Effector memory CD4-positive, alpha-beta T cell (primary cell): ENCODE measurements around the gene TBC1D5.
"Not testable (repeated sequence)": the region's sequence is repeated elsewhere in the genome, so short reads cannot be mapped to it uniquely, and the experiment has no call there.

Source experiments
- DNase-seq, 3 donors: peaks; one replicate each; pipeline ENCODE4 v3.0.0-alpha.2; 2020
- H3K27ac ChIP-seq: 2 replicates; pipeline ENCODE4 v1.7.0; 2013; ENCODE audit warnings: mild to moderate bottlenecking, low read length, moderate library complexity; ENCODE audit not compliant: insufficient read depth, poor library complexity, severe bottlenecking
- H3K27me3 ChIP-seq: replicated peaks from 2 replicates; pipeline ENCODE4 v1.7.0; 2013; ENCODE audit warnings: mild to moderate bottlenecking, low read length; ENCODE audit not compliant: insufficient read depth, control insufficient read depth, poor library complexity, severe bottlenecking
- H3K36me3 ChIP-seq: 2 replicates; pipeline ENCODE4 v1.7.0; 2013; ENCODE audit warnings: mild to moderate bottlenecking, low read length, moderate library complexity; ENCODE audit not compliant: control insufficient read depth, insufficient read depth
- H3K4me1 ChIP-seq: 2 replicates; pipeline ENCODE4 v1.7.0; 2013; ENCODE audit warnings: low read length, mild to moderate bottlenecking; ENCODE audit not compliant: control insufficient read depth, insufficient read depth, poor library complexity, severe bottlenecking
- H3K4me3 ChIP-seq: 2 replicates; pipeline ENCODE4 v1.7.0; 2013; ENCODE audit warnings: low read length, low read depth, mild to moderate bottlenecking; ENCODE audit not compliant: insufficient read depth, poor library complexity, severe bottlenecking
- H3K9me3 ChIP-seq: 2 replicates; pipeline ENCODE4 v1.7.0; 2013; ENCODE audit warnings: mild to moderate bottlenecking, low read length, moderate library complexity; ENCODE audit not compliant: control insufficient read depth

The TBC1D5 gene

DNA sequence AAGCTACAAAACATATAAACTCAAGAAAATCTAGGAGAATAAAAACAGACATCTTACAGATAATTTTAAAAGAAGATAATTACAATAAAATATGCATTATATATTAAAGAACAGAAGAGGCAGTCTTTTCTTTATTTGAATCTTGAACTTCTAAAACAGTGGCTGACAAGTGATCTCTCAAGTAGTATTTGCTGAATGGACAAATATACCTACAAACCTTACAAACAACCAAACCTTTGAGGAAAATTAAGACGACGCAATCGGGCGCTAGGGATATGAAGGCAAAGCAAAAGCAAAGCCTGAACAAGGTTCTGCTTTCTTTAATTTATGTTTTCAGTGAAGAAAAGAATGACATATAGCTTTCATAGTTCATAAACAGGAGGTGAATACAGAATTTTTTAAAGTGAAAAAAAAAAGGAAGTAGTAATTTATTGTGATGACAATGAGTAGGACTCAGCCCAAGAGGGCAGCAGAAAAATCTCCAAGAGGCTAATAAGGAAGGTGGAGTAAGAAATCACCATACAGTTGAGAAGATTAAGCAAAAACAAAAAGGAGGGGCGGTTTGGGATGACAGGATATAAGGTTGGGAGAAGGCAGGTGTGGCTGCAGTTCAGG is 347.8 kb downstream of the TBC1D5 start:
- peaks cover 3% of the 10 kb centered on the region for H3K36me3 ChIP-seq
- no peak for DNase-seq
- no peak overlapping the region for H3K27ac ChIP-seq
- no peaks in the 10 kb centered on the region for H3K9me3 ChIP-seq
- no peaks in the 10 kb centered on the region for H3K4me1 ChIP-seq
- H3K4me3 ChIP-seq = no peak overlapping the region
- no peaks in the 10 kb centered on the region for H3K27me3 ChIP-seq

DNA sequence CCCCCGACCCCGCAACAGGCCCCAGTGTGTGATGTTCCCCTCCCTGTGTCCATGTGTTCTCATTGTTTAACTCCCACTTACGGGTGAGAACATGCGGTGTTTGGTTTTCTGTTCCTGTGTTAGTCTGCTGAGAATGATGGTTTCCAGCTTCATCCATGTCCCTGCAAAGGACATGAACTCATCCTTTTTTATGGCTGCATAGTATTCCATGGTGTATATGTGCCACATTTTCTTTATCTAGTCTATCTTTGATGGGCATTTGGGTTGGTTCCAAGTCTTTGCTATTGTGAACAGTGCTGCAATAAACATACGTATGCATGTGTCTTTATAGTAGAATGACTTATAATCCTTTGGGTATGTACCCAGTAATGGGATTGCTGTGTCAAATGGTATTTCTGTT is 349.9 kb downstream of the TBC1D5 start:
- not testable (repeated sequence) for H3K4me3 ChIP-seq, H3K27ac ChIP-seq, H3K4me1 ChIP-seq, DNase-seq, H3K9me3 ChIP-seq, H3K27me3 ChIP-seq, H3K36me3 ChIP-seq

DNA sequence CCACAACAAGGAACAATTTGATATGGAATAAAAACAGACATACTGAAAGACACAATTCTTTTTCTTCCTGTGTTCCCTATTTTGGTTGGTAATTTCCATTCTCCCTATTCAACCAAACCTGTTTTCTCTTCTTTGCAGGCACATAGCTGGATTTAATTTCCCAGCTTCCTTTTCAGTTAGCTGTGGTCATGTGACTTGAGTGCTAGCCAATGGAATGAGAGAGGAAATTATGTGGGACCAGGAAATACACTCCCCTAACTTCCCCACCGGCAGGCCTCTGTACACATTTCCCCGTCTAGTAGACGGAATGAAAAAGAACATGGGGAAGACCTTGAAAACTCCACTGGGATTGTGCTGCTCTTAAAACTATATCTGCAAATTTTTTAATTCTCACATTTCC is 351.6 kb downstream of the TBC1D5 start:
- Histone ChIP-seq H3K27ac (no peak overlapping the region), H3K4me3 (no peak overlapping the region), H3K4me1 (no peaks in the 10 kb centered on the region), H3K27me3 (no peaks in the 10 kb centered on the region), H3K9me3 (no peaks in the 10 kb centered on the region), H3K36me3 (peaks cover 3% of the 10 kb centered on the region)
- DNase-seq = no peak

DNA sequence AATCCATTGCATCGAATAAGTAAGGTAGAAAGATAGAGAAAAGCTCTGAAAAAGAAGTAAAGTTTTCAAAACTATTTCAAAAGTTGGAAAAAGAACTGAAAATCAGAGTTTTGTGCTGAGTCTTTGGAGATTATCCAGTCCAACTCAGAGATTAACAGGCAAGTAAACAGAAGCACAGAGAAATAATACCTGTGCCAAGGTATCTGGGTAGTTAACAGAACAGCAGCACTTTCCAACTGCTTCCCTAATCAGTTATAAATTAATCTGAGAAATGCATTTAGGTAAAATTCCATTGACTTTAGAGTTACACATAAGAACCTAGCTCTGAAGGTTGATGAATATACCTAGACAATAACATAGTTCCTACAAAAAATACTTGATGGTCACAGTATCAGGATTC is 355.3 kb downstream of the TBC1D5 start:
- H3K36me3 ChIP-seq = peaks cover 3% of the 10 kb centered on the region
- no peak overlapping the region for H3K4me3 ChIP-seq
- H3K4me1 ChIP-seq = no peaks in the 10 kb centered on the region
- no peak for DNase-seq
- no peak overlapping the region for H3K27ac ChIP-seq
- no peaks in the 10 kb centered on the region for H3K9me3 ChIP-seq
- H3K27me3 ChIP-seq = no peaks in the 10 kb centered on the region

DNA sequence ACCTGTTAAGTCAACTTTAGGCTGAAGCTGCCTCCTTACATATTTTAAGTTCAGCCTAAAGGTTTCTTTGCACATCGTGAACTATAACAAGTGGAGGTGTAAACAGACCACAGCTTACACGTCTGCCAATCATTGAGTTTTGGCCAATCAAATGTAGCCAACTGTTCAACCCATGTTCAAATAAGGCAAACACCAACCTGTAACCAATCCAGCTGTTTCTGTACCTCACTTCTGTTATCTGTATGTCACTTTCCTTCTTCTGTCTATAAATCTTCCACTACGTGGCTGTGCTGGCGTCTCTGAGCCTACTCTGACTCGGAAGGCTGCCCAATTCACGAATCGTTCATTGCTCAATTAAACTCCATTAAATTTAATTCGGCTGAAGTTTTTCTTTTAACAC is 356.0 kb downstream of the TBC1D5 start:
- no peak for DNase-seq
- Histone ChIP-seq H3K36me3 (peaks cover 2% of the 10 kb centered on the region), H3K9me3 (no peaks in the 10 kb centered on the region), H3K4me3 (no peak overlapping the region), H3K27me3 (no peaks in the 10 kb centered on the region), H3K4me1 (no peaks in the 10 kb centered on the region), H3K27ac (no peak overlapping the region)

DNA sequence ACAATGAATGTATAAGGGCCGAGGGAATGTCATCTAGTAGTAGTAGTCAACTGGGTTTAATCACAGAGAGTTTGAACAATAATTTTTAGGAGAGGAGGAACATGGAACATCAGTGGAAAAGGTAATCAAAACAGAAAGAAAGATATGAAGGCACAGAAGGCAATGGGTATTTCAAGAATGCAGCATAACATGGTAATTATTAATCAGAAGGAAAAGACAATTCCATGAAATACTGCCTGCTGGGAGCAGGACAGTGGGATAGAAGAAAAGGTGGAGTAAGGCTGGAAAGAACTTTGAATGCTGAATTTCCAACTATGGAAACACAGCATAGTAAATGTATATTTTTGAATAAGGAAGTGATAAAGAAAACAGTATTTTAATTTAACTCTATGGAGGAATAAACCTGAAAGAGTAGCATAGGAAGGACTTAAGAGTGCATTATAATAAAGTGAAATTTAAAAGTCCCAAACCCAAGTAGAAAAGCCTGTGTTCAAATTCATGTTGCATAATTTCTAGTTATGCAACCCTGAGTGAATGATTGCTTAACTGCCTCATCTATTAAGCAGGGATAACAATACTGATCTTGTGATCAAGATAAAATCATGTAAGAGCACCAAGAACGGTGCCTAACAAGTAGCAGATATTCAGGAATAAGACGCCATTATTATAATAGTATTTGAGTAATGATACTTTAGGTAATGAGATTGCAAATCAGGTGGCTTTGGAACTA is 357.7 kb downstream of the TBC1D5 start:
- Histone ChIP-seq H3K4me3 (no peak overlapping the region), H3K27me3 (no peaks in the 10 kb centered on the region), H3K36me3 (no peaks in the 10 kb centered on the region), H3K4me1 (no peaks in the 10 kb centered on the region), H3K27ac (no peak overlapping the region), H3K9me3 (no peaks in the 10 kb centered on the region)
- DNase-seq = no peak

DNA sequence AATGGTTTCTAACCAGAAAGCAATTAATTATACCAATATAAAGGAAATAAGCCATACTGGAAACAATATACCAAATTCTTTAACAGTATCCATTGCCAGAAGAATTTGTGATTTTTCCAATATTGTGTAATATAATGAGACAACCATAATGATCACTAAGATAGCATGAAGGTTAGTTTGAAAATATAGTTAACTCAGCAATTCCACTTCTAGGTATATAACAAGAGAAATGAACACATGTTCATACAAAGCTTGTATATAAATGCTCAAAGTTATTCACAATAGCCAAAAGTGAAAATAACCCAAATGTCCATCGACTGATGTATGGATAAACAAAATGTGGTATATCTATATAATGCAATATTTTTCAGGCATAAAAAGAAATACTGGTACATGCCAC is 369.1 kb downstream of the TBC1D5 start:
- no peak overlapping the region for H3K4me3 ChIP-seq
- H3K27me3 ChIP-seq = no peaks in the 10 kb centered on the region
- no peaks in the 10 kb centered on the region for H3K4me1 ChIP-seq
- H3K9me3 ChIP-seq = no peaks in the 10 kb centered on the region
- peaks cover 8% of the 10 kb centered on the region for H3K36me3 ChIP-seq
- DNase-seq = no peak
- H3K27ac ChIP-seq = no peak overlapping the region

DNA sequence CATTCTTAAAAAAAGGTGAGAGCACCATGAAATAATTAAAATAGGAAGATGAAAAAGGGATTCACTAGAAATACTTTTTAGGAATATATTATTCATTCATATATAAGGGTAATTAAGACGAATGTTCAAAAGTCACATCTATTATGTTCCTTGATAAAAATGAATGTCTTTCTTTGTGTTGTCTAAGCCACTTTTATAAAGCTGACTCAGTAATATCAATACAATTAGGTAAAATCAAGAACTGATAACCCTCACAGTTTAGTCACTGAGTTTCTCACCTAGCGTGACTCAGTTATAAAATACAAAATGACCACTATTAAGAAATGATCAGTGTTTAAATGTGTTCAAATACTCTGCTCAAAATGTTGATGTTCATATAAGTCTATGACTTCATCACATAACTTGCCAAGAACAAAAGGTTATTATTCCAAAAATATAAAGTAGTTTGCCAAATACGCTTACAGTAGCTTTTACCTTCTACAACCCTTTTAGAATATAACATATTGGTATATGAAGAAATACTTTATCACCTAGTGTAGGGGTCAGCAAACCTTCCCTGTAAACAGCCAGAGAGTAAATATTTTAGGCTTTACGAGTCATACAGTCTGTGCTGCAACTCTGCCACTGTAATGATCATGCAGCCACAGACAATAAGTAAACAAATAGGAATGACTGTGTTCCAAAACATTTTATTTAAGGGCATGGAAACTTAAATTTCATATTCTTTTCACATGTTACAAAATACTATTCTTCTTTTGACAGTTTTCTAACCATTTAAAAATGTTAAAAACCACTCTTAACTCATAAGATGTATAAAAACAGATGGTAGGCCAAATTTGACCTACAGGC is 369.8 kb downstream of the TBC1D5 start:
- DNase-seq = no peak
- Histone ChIP-seq H3K27me3 (no peaks in the 10 kb centered on the region), H3K27ac (no peak overlapping the region), H3K4me3 (no peak overlapping the region), H3K4me1 (no peaks in the 10 kb centered on the region), H3K36me3 (peaks cover 8% of the 10 kb centered on the region), H3K9me3 (no peaks in the 10 kb centered on the region)

DNA sequence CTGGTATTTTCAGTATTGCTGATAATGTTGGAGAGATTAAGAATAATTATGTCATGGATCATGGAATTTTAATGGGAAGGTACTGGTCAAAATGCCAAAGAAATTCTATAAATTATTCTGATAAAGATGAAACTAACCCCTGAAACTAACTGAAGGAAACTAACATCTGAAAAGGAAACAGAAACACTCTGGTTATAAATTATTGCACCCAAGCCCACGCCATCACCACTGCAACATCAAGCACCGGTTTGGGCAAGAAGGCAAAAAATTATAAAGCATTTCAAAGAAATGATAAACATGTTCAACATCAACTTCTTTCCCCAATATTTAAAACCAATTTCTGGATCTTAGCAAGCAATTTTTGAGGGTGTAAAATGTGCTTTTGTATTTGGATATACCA is 372.5 kb downstream of the TBC1D5 start:
- Histone ChIP-seq H3K9me3 (no peaks in the 10 kb centered on the region), H3K36me3 (peaks cover 8% of the 10 kb centered on the region), H3K27me3 (no peaks in the 10 kb centered on the region), H3K4me3 (no peak overlapping the region), H3K27ac (no peak overlapping the region), H3K4me1 (no peaks in the 10 kb centered on the region)
- no peak for DNase-seq

DNA sequence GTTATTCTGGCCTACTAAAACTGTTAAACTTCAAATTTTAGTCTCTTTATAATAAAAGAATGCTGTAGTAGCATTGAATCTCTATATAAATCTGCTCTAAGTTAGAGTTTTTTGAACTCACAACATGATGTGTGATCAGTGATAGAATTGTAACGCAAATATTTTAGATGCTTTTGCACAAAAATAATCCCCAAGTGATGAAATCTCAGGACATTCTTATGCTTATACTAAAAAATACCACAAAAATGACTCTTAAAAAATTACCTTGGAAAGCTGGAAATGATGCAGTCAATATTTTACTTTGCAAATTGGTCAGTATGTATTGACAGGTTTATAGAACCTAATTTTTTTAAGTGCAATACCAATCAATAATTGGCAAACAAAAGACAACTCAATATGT is 375.3 kb downstream of the TBC1D5 start:
- no peaks in the 10 kb centered on the region for H3K27me3 ChIP-seq
- no peaks in the 10 kb centered on the region for H3K9me3 ChIP-seq
- DNase-seq = no peak
- H3K27ac ChIP-seq = no peak overlapping the region
- no peaks in the 10 kb centered on the region for H3K4me1 ChIP-seq
- peaks cover 8% of the 10 kb centered on the region for H3K36me3 ChIP-seq
- H3K4me3 ChIP-seq = no peak overlapping the region
